Urothelium cell line (cell line): ENCODE results near the gene COBLL1.

ENCODE experiments used
- DNase-seq: peaks from one replicate; pipeline ENCODE4 v3.0.0; 2011; ENCODE audit warnings: low spot score, mixed read lengths
- FAIRE-seq: peaks from 2 replicates; lab custom pipeline; 2011; peaks lifted over from hg19 to GRCh38; lab: Jason Lieb, UNC

COBLL1 gene

DNA sequence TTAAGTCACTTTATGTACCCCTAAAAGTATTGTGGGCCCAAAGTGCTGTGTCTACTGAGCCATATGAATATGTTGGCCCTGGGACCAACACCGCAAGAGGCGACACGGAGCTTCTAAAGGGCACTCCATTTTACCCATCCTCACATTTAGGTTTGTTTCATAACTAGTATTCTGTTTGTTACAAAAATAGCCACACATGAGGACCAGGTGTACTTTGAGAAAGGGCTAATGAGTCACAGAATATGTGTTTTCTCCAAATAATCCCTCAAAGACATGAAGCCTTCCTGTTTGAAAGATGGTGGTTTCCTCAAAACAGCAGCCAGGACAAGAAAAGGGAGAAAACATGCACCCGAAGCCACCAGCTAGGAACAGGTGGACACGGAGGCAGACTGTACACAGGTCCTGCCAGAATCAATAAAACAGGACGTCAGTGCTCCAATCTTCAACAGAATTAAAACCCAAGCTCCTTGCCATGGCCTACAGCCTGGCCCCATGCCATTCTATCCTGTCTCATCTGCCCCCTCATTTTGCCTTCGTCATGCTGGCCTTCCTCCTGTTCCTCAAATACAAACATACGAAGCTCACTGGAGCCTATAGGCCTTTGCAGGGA lies 198.6 kb downstream of the COBLL1 start:
- no peak for FAIRE-seq

DNA sequence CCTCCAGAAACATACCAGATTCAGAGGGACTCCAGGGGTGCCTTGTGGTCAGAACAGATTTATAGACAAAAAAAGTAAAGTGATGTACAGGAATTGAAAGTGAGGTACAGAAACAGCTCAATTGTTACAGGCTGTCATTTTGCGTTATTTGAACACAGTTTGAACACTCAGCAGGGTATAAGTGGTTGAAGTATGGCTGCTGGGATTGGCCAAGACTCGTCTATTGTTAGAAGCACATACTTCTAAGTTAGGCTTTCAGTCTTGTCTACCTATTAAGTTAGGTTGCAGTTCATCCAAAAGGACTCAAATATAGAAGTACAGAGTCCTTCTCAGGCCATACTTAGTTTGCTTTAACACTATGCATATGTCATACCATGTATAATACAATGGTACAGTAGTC lies 199.4 kb downstream of the COBLL1 start:
- FAIRE-seq = no peak

More for the DNA sequence above, 198.6 kb downstream of the COBLL1 start:
- DNase-seq = no peak

More for the DNA sequence above, 199.4 kb downstream of the COBLL1 start:
- DNase-seq = no peak
